NCI-H526 treated with DMSO at 0.1 percent for 48 hours (cell line): ENCODE measurements around the gene ZNF700.
"Not testable (repeated sequence)": the region's sequence is repeated elsewhere in the genome, so short reads cannot be mapped to it uniquely, and the experiment has no call there.

Experiments used
- DNase-seq: peaks from one replicate; lab custom pipeline; 2025; lab: John Stamatoyannopoulos, UW

Gene ZNF700

GRCh38 chr19:11989112-11989456, 64.2 kb downstream of the ZNF700 start:
- DNase-seq = no peak

GRCh38 chr19:11991921-11992320, 67.0 kb downstream of the ZNF700 start:
- DNase-seq = not testable (repeated sequence)

GRCh38 chr19:11995174-11995573, 70.3 kb downstream of the ZNF700 start:
- no peak for DNase-seq
